ENCODE data around the gene GPS1. TPM values are rescaled to one million over a fixed set of nuclear protein-coding genes. Genes with fewer than 3 reads are reported as not detected.
A peak's percentile ranks its signal among the peaks of the same experiment; 100 is the strongest.

GPS1 gene
- polyA plus RNA-seq, 1 of the 3 experiments (the other 2 are of a cell fraction): 264 TPM

DNA sequence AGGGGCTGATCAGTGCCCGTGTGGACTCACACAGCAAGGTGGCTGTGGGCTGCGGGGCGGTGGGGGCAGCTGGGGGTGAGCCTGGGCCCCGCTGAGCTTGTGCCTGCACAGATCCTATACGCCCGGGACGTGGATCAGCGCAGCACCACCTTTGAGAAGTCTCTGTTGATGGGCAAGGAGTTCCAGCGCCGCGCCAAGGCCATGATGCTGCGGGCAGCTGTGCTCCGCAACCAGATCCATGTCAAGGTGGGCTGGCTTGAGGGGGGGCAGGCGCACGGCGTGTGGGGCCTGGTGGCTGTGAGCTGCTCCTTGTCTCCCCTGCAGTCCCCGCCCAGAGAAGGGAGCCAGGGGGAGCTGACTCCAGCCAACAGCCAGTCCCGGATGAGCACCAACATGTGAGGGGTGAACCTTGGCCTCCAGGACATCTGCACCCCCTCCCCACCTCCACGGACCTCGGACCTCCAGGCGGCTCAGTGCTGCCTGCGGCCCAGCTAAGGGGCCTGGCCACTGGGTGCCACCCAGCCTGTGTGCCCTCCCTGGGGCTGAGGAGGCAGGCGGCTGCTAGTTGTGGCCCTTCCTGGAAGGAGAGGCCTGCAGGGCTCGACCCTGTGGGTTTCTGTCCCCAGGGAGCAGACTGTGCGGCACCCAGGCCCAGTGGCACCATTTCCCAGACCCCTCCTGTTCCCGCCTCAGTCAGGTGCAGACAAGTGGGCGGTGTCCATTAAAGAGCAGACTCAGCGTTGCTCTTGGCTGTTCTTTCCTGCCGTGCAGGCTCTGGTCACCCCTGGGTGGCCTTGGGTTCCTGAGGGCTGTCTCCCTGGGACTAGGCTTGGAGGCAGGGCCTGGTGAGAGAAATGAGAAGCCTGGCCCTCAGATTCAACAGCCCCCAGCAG, 5.3 kb downstream of the GPS1 start:
- POLR2A ChIA-PET: interaction anchor here (0.8 to 1.4 kb wide), 3 partner anchors 19 to 42 kb away, joined by 3 to 9 read pairs (median 5); partner anchors contain the start of genes DCXR, FASN and RAC3
- Histone ChIP-seq H3K9me3 (no peaks in the 10 kb centered on the region), H3K36me3 (replicated peaks in 1 of 2; ENCODE audit: control insufficient read depth in 1 of 2, insufficient read depth in 2 of 2, low read length in 1 of 2) (peaks cover 31 to 88% of the 10 kb centered on the region in 2 experiments), H3F3A (replicated peaks; ENCODE audit: insufficient read depth) (peaks cover 33% of the 10 kb centered on the region), H4K20me1 (ENCODE audit: insufficient read depth) (peaks cover 14% of the 10 kb centered on the region; the same call in 1 of the 2 replicates), H3K4me1 (ENCODE audit: control insufficient read depth in 1 of 2, insufficient read depth in 2 of 2, low read depth in 1 of 2, low read length in 1 of 2) (peaks cover 0 to 19% of the 10 kb centered on the region in 2 experiments; a peak in 2 of 4 replicates), H3K27me3 (ENCODE audit: insufficient read depth) (no peaks in the 10 kb centered on the region), H3K4me3 (ENCODE audit: low read depth in 2 of 2, low read length in 1 of 2) (no peak overlapping the region), H3K27ac (ENCODE audit: low read depth in 2 of 2, low read length in 1 of 2) (no peak overlapping the region), H2AFZ (ENCODE audit: low read depth) (no peak overlapping the region), H3K79me2 (ENCODE audit: insufficient read depth) (peaks cover 34% of the 10 kb centered on the region), H3K9ac (no peak overlapping the region), H3K4me2 (no peak overlapping the region), H3K9me2 (no peaks in the 10 kb centered on the region)
- CTCF ChIA-PET: interaction anchor here (0.7 to 2.5 kb wide), 5 partner anchors 9 to 45 kb away, joined by 3 to 10 read pairs (median 3); partner anchors contain the start of genes CENPX, DCXR and DUS1L
- no peak for DNase-seq
- no peak for TF ChIP-seq EZH2phosphoT487 (IDR thresholded peaks at IDR 0.05; ENCODE audit: borderline replicate concordance, low read depth)
- TF ChIP-seq CTCF (IDR thresholded peaks at IDR 0.05): no peak
- no peak for TF ChIP-seq JUND (IDR thresholded peaks at IDR 0.05)
- WGBS (ENCODE audit: low lambda C conversion rate): 92% methylated on average over 22 of the region's 29 CpGs

GRCh38 chr17:82058230-82058854, 6.6 kb downstream of the GPS1 start:
- H3K36me3 ChIP-seq (replicated peaks in 1 of 2; ENCODE audit: control insufficient read depth in 1 of 2, insufficient read depth in 2 of 2, low read length in 1 of 2): peaks cover 40 to 98% of the 10 kb centered on the region in 2 experiments
- no peak overlapping the region for H3K4me3 ChIP-seq (ENCODE audit: low read depth in 2 of 2, low read length in 1 of 2)
- peaks cover 0 to 10% of the 10 kb centered on the region in 2 experiments; a peak in 2 of 4 replicates for H3K4me1 ChIP-seq (ENCODE audit: control insufficient read depth in 1 of 2, insufficient read depth in 2 of 2, low read depth in 1 of 2, low read length in 1 of 2)
- no peak overlapping the region for H3K4me2 ChIP-seq
- no peaks in the 10 kb centered on the region for H3K9me3 ChIP-seq
- H2AFZ ChIP-seq (ENCODE audit: low read depth): no peak overlapping the region
- CTCF ChIA-PET: interaction anchor here (1.0 to 2.8 kb wide), 5 partner anchors 21 to 98 kb away, joined by 3 to 10 read pairs (median 6); partner anchors contain the start of gene DCXR
- WGBS (ENCODE audit: low lambda C conversion rate): 80% methylated on average over 14 of the region's 17 CpGs
- peak overlapping the region in 1 of 2 experiments; percentile 48; a peak in 1 of 4 replicates for H3K27ac ChIP-seq (ENCODE audit: low read depth in 2 of 2, low read length in 1 of 2)
- POLR2A ChIA-PET: interaction anchor here (0.6 to 1.3 kb wide), 7 partner anchors 18 to 212 kb away, joined by 3 to 4 read pairs (median 3); partner anchors contain the start of genes DCXR and RAC3
- no peaks in the 10 kb centered on the region for H3K9me2 ChIP-seq
- H4K20me1 ChIP-seq (ENCODE audit: insufficient read depth): peaks cover 2% of the 10 kb centered on the region; the same call in 1 of the 2 replicates
- TF ChIP-seq FOXJ3 (CRISPR knock-in tag; IDR thresholded peaks at IDR 0.05): no peak
- no peak for TF ChIP-seq GABPA (IDR thresholded peaks at IDR 0.05; ENCODE audit: low read depth)
- TF ChIP-seq SIN3A (IDR thresholded peaks at IDR 0.05; ENCODE audit: borderline replicate concordance, low read depth, low read length): no peak
- no peak overlapping the region for H3K9ac ChIP-seq
- H3F3A ChIP-seq (replicated peaks; ENCODE audit: insufficient read depth): peaks cover 33% of the 10 kb centered on the region
- no peaks in the 10 kb centered on the region for H3K27me3 ChIP-seq (ENCODE audit: insufficient read depth)
- H3K79me2 ChIP-seq (ENCODE audit: insufficient read depth): peaks cover 20% of the 10 kb centered on the region; the same call in 1 of the 2 replicates
- DNase-seq: no peak

All from SK-N-SH (cell line).